H1 (cell line): ENCODE measurements around the gene PPP2R5B. TPM values are rescaled to one million over a fixed set of nuclear protein-coding genes. Genes with fewer than 3 reads are reported as not detected.

Source experiments
- CTCF ChIA-PET: fragments of 300-600 bp; sonication (Branson Sonifier 250); formaldehyde crosslinking; loops from one replicate; lab custom pipeline; 2021; ENCODE audit not compliant: partially characterized antibody; lab: Charles Lee
- POLR2A ChIA-PET: fragments of 300-600 bp; sonication (Branson Sonifier 250); formaldehyde crosslinking; loops from one replicate; lab custom pipeline; 2021; ENCODE audit warnings: inconsistent platforms; ENCODE audit not compliant: partially characterized antibody; lab: Charles Lee
- DNase-seq, 2 experiments: peaks; one replicate each; pipeline versions ENCODE4 v3.0.0 to v3.0.0-alpha.2; 2010 to 2022; ENCODE audit warnings: low spot score in 2 of 2, low read depth in 1 of 2, mixed read lengths in 1 of 2
- FAIRE-seq: peaks from 2 replicates; lab custom pipeline; 2011; peaks lifted over from hg19 to GRCh38; lab: Jason Lieb, UNC
- H2AFZ ChIP-seq: 2 replicates; pipeline ENCODE4 v1.8.1; 2012; ENCODE audit warnings: low read length, inconsistent platforms
- H2AK5ac ChIP-seq: 2 replicates; pipeline ENCODE4 v1.6.1; 2013; ENCODE audit warnings: low read depth, low read length
- H2BK120ac ChIP-seq: replicated peaks from 2 replicates; pipeline ENCODE3; 2013; ENCODE audit warnings: low read depth, low read length, inconsistent platforms
- H2BK12ac ChIP-seq: 2 replicates; pipeline ENCODE4 v1.6.1; 2013; ENCODE audit warnings: low read depth, low read length
- H2BK15ac ChIP-seq: 2 replicates; pipeline ENCODE4 v1.6.1; 2013; ENCODE audit warnings: low read length
- H2BK20ac ChIP-seq: 2 replicates; pipeline ENCODE4 v1.6.1; 2013; ENCODE audit warnings: low read length
- H2BK5ac ChIP-seq: 2 replicates; pipeline ENCODE4 v1.6.1; 2013; ENCODE audit warnings: low read depth, low read length
- H3K14ac ChIP-seq: 2 replicates; pipeline ENCODE4 v1.6.1; 2013; ENCODE audit warnings: inconsistent platforms; ENCODE audit not compliant: insufficient read length
- H3K18ac ChIP-seq: 2 replicates; pipeline ENCODE4 v1.6.1; 2013; ENCODE audit warnings: low read length; ENCODE audit errors: extremely low read depth
- H3K23ac ChIP-seq: 2 replicates; pipeline ENCODE4 v1.6.1; 2013; ENCODE audit warnings: inconsistent platforms; ENCODE audit not compliant: insufficient read length
- H3K23me2 ChIP-seq: 2 replicates; pipeline ENCODE4 v1.6.1; 2013; ENCODE audit warnings: low read depth, low read length
- H3K27ac ChIP-seq: 2 replicates; pipeline ENCODE4 v1.6.1; 2011; ENCODE audit warnings: low read depth, low read length, inconsistent platforms
- H3K27me3 ChIP-seq, 4 experiments: replicated peaks in 1 of 4; 1 replicate in 1 of 4; 2 replicates in 3 of 4; pipeline versions ENCODE4 v1.6.1 to v1.8.1; 2011 to 2013; ENCODE audit warnings: low read length in 3 of 4, mild to moderate bottlenecking in 3 of 4, inconsistent platforms in 2 of 4, mixed read lengths in 2 of 4, moderate library complexity in 1 of 4; ENCODE audit not compliant: control insufficient read depth in 3 of 4, insufficient read depth in 3 of 4; ENCODE audit errors: extremely low read depth in 1 of 4
- H3K36me3 ChIP-seq, 4 experiments: 2 replicates each; pipeline versions ENCODE4 v1.6.1 to v1.8.1; 2011 to 2013; ENCODE audit warnings: mild to moderate bottlenecking in 4 of 4, low read length in 3 of 4, moderate library complexity in 2 of 4, control low read depth in 1 of 4, inconsistent platforms in 1 of 4; ENCODE audit not compliant: insufficient read depth in 4 of 4, control insufficient read depth in 2 of 4
- H3K4ac ChIP-seq: replicated peaks from 2 replicates; pipeline ENCODE3; 2013; ENCODE audit warnings: low read length, low read depth, mixed read lengths, inconsistent platforms; ENCODE audit not compliant: insufficient read length
- H3K4me1 ChIP-seq, 4 experiments: replicated peaks in 1 of 4; 1 replicate in 1 of 4; 2 replicates in 3 of 4; pipeline versions ENCODE4 v1.6.1 to v1.8.1; 2011 to 2013; ENCODE audit warnings: low read length in 3 of 4, inconsistent platforms in 2 of 4, mixed read lengths in 1 of 4; ENCODE audit not compliant: insufficient read depth in 4 of 4, control insufficient read depth in 3 of 4
- H3K4me2 ChIP-seq, 2 experiments: 2 replicates each; pipeline versions ENCODE4 v1.6.1 to v1.8.1; 2011 to 2013; ENCODE audit warnings: low read depth in 2 of 2, low read length in 2 of 2, control low read depth in 1 of 2, inconsistent platforms in 1 of 2, mild to moderate bottlenecking in 1 of 2; ENCODE audit not compliant: insufficient read depth in 1 of 2
- H3K4me3 ChIP-seq, 4 experiments: fragments of 200-600, 300-600 bp in 1 of 4; sonication (generic), shearing (Covaris generic), sonication (Bioruptor Twin) in 1 of 4; 2 replicates each; pipeline versions ENCODE4 v1.5.1 to v1.8.1; 2011 to 2016; ENCODE audit warnings: low read length in 4 of 4, low read depth in 3 of 4, control low read depth in 2 of 4, inconsistent platforms in 2 of 4, mild to moderate bottlenecking in 2 of 4, mixed read lengths in 1 of 4, moderate library complexity in 1 of 4; ENCODE audit not compliant: insufficient read depth in 2 of 4; ENCODE audit errors: extremely low read depth in 1 of 4
- H3K56ac ChIP-seq: replicated peaks from 2 replicates; pipeline ENCODE3; 2013; ENCODE audit warnings: low read depth, mild to moderate bottlenecking, mixed read lengths, low read length, inconsistent platforms; ENCODE audit not compliant: insufficient read length
- H3K79me1 ChIP-seq: 2 replicates; pipeline ENCODE4 v1.6.1; 2013; ENCODE audit warnings: low read depth, low read length, control low read depth
- H3K79me2 ChIP-seq, 2 experiments: 2 replicates each; pipeline versions ENCODE4 v1.6.1 to v1.8.1; 2012 to 2013; ENCODE audit warnings: low read length in 2 of 2, mild to moderate bottlenecking in 2 of 2, inconsistent platforms in 1 of 2; ENCODE audit not compliant: insufficient read depth in 2 of 2, control insufficient read depth in 1 of 2
- H3K9ac ChIP-seq, 4 experiments: replicated peaks in 1 of 4; 1 replicate in 1 of 4; 2 replicates in 3 of 4; pipeline versions ENCODE4 v1.6.1 to v1.8.1; 2011 to 2013; ENCODE audit warnings: low read depth in 3 of 4, low read length in 3 of 4, control low read depth in 2 of 4, mild to moderate bottlenecking in 2 of 4, moderate library complexity in 2 of 4, inconsistent platforms in 1 of 4; ENCODE audit errors: extremely low read depth in 1 of 4
- H3K9me3 ChIP-seq, 2 experiments: 2 replicates each; pipeline versions ENCODE4 v1.6.1 to v1.8.1; 2012 to 2013; ENCODE audit warnings: mild to moderate bottlenecking in 2 of 2, moderate library complexity in 2 of 2, control low read depth in 1 of 2, inconsistent platforms in 1 of 2, low read depth in 1 of 2, low read length in 1 of 2, mixed read lengths in 1 of 2; ENCODE audit not compliant: insufficient read depth in 2 of 2
- H4K20me1 ChIP-seq, 2 experiments: replicated peaks in 1 of 2; 2 replicates each; pipeline versions ENCODE3 to v1.8.1; 2011 to 2013; ENCODE audit warnings: inconsistent platforms in 2 of 2, low read length in 2 of 2, mild to moderate bottlenecking in 1 of 2; ENCODE audit not compliant: insufficient read depth in 2 of 2, control insufficient read depth in 1 of 2
- H4K5ac ChIP-seq: 2 replicates; pipeline ENCODE4 v1.6.1; 2013; ENCODE audit warnings: low read length, low read depth, mixed read lengths, inconsistent platforms; ENCODE audit not compliant: insufficient read length
- H4K8ac ChIP-seq: 2 replicates; pipeline ENCODE4 v1.8.0; 2013; ENCODE audit warnings: mild to moderate bottlenecking, moderate library complexity, low read length, inconsistent platforms; ENCODE audit not compliant: insufficient read depth; ENCODE audit errors: extremely low read depth
- H4K91ac ChIP-seq: replicated peaks from 2 replicates; pipeline ENCODE3; 2013; ENCODE audit warnings: low read length, mixed read lengths, inconsistent platforms; ENCODE audit not compliant: insufficient read length
- ASH2L ChIP-seq: fragments of 200-600, 300-600 bp; sonication (generic); IDR thresholded peaks from one replicate; pipeline ENCODE4 v1.7.1; 2017; ENCODE audit warnings: low read length
- BRCA1 ChIP-seq: IDR thresholded peaks from 2 replicates; pipeline ENCODE4 v1.6.1; 2012; ENCODE audit warnings: low read depth, low read length, improper control_type of control experiment
- EGR1 ChIP-seq: IDR thresholded peaks from 2 replicates; pipeline ENCODE4 v1.6.1; 2011; ENCODE audit warnings: low read depth, low read length, borderline replicate concordance
- GABPA ChIP-seq: IDR thresholded peaks from 2 replicates; pipeline ENCODE4 v1.6.1; 2011; ENCODE audit warnings: mild to moderate bottlenecking, low read length, moderate library complexity, borderline replicate concordance; ENCODE audit not compliant: insufficient read depth
- HDAC2 ChIP-seq, 2 experiments: fragments of 300-600 bp in 1 of 2; sonication (generic) in 1 of 2; IDR thresholded peaks; 2 replicates each; pipeline ENCODE4 v1.6.1; 2011 to 2012; ENCODE audit warnings: low read depth in 2 of 2, low read length in 2 of 2, mild to moderate bottlenecking in 2 of 2, moderate library complexity in 2 of 2, borderline replicate concordance in 1 of 2, inconsistent platforms in 1 of 2
- HDAC6 ChIP-seq: IDR thresholded peaks from one replicate; pipeline ENCODE4 v1.7.1; 2012; ENCODE audit warnings: low read depth, mild to moderate bottlenecking, inconsistent platforms, low read length, moderate library complexity
- JUN ChIP-seq: IDR thresholded peaks from 2 replicates; pipeline ENCODE4 v1.6.1; 2011; ENCODE audit warnings: low read depth, mild to moderate bottlenecking, improper control_type of control experiment, low read length
- RAD21 ChIP-seq, 2 experiments: IDR thresholded peaks in 1 of 2; conservative IDR thresholded peaks in 1 of 2; 2 replicates each; pipeline ENCODE4 v1.6.1; 2011; ENCODE audit warnings: low read depth in 2 of 2, low read length in 2 of 2, improper control_type of control experiment in 1 of 2, inconsistent platforms in 1 of 2, mild to moderate bottlenecking in 1 of 2, moderate library complexity in 1 of 2
- RBBP5 ChIP-seq: IDR thresholded peaks from 2 replicates; pipeline ENCODE4 v1.7.1; 2012; ENCODE audit warnings: low read depth, mild to moderate bottlenecking, inconsistent platforms, low read length, moderate library complexity, borderline replicate concordance
- RXRA ChIP-seq: IDR thresholded peaks from 2 replicates; pipeline ENCODE4 v1.6.1; 2011; ENCODE audit warnings: low read depth, mild to moderate bottlenecking, low read length, moderate library complexity; ENCODE audit not compliant: insufficient read depth
- SAP30 ChIP-seq: fragments of 300-600 bp; sonication (generic); IDR thresholded peaks from 2 replicates; pipeline ENCODE4 v1.7.1; 2012; ENCODE audit warnings: low read length, moderate library complexity, mild to moderate bottlenecking, inconsistent platforms; ENCODE audit not compliant: insufficient read depth, insufficient replicate concordance
- SUZ12 ChIP-seq: fragments of 200-600 bp; sonication (generic); IDR thresholded peaks from 2 replicates; pipeline ENCODE4 v1.6.1; 2012; ENCODE audit warnings: mild to moderate bottlenecking, inconsistent platforms, low read length, moderate library complexity, mixed read lengths
- TAF7 ChIP-seq: optimal IDR thresholded peaks from 2 replicates; pipeline ENCODE3; 2011; ENCODE audit warnings: low read depth, mild to moderate bottlenecking, inconsistent platforms, low read length, moderate library complexity, borderline replicate concordance
- WGBS, 2 experiments: shearing (Covaris generic) in 1 of 2; methylation state at CpG; one replicate each; pipeline versions ENCODE4 v1.1.6 to v1.1.7; 2013 to 2015; ENCODE audit warnings: low lambda C conversion rate in 2 of 2, mixed read lengths in 2 of 2, inconsistent platforms in 1 of 2, low coverage in 1 of 2, missing lambda C conversion rate in 1 of 2; ENCODE audit not compliant: insufficient replicate concordance in 2 of 2, insufficient coverage in 1 of 2, insufficient read length in 1 of 2; ENCODE audit errors: extremely low coverage in 1 of 2, missing lambda C conversion rate in 1 of 2; 5-methylcytosine and 5-hydroxymethylcytosine counted together
- polyA plus RNA-seq, 7 experiments: library from polyadenylated mRNA; depleted of rRNA in 3 of 7; stranded (reverse) in 5 of 7; unstranded in 2 of 7; fragments of >200 nt in 5 of 7; fragments of 200-250 nt in 2 of 7; gene quantifications; 1 replicate in 5 of 7; 2 replicates in 1 of 7; 4 replicates in 1 of 7; pipeline versions ENCODE4 v1.2.1 to v1.2.3, GENCODE V29; 2011 to 2013; ENCODE audit warnings: missing spikeins in 2 of 7, mixed read lengths in 2 of 7
- total RNA-seq: library from RNA; stranded (reverse); fragmentation: NEBNext Ultra II Directional; extraction: Animal tissue kit (Norgen Biotek cat#: 25700); gene quantifications from 2 replicates; pipeline ENCODE4 v1.2.1, GENCODE V29; 2021

Gene PPP2R5B
- total and polyA plus RNA-seq, 2 of the 8 experiments (the other 6 are each of a cell fraction or from before 2014, with no cell fraction given): 4.9 to 5.1 TPM

DNA sequence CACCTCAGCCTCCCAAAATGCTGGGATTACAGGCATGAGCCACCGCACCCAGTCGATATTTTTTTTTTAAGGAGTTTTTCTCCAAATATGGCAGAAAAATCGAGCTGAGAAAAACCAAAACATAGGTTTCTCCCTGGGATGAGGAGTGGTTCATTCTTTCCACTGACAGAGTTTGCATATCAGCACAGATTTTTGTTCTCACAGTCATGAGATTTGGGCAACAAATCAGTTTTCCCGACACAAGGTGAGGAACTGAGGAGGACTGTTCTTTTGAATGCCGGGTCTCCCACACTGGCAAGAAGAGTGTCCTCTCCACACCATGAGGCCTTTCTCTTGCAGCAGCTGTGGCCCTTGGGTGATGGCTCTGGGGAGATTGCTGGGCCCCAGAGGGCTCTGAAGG, 42.2 kb upstream of the PPP2R5B start:
- Histone ChIP-seq H4K5ac (no peak overlapping the region), H2BK120ac (no peak overlapping the region), H2BK15ac (no peak overlapping the region), H3K18ac (no peak overlapping the region), H2AFZ (no peak overlapping the region), H2BK12ac (no peak overlapping the region), H3K4ac (no peak overlapping the region), H3K79me1 (no peaks in the 10 kb centered on the region), H3K4me1 (peaks cover 0 to 15% (median 5%) of the 10 kb centered on the region in 4 experiments; a peak in 6 of 7 replicates), H2AK5ac (no peak overlapping the region), H3K36me3 (no peaks in the 10 kb centered on the region), H2BK5ac (no peak overlapping the region), H3K14ac (no peak overlapping the region), H3K79me2 (no peaks in the 10 kb centered on the region), H3K23me2 (peaks cover 16% of the 10 kb centered on the region), H3K56ac (no peak overlapping the region), H3K4me3 (no peak overlapping the region), H3K23ac (no peak overlapping the region), H4K8ac (no peak overlapping the region), H4K20me1 (no peaks in the 10 kb centered on the region), H3K9ac (no peak overlapping the region), H3K27ac (no peak overlapping the region), H3K9me3 (no peaks in the 10 kb centered on the region), H3K27me3 (peaks cover 0 to 4% (median 2%) of the 10 kb centered on the region in 4 experiments; a peak in 3 of 7 replicates), H4K91ac (no peak overlapping the region), H3K4me2 (no peak overlapping the region), H2BK20ac (no peak overlapping the region)
- FAIRE-seq: no peak
- DNase-seq: no peak
- 93% methylated on average over 5 of the region's 5 CpGs; no CpG with 5 or more reads in 1 of the 2 experiments for WGBS, 2 experiments
- ChIA-PET CTCF (interaction anchor here (1.4 to 32.2 kb wide), 3 partner anchors 10 to 168 kb away, joined by 3 to 1058 read pairs (median 118); partner anchors contain the start of gene CDC42BPG), POLR2A (interaction anchor here (24.6 kb wide), 1 partner anchor 24 kb away, joined by 408 read pairs; no protein-coding TSS in a partner anchor)
- no peak for TF ChIP-seq BRCA1
- no peak for TF ChIP-seq HDAC6
- no peak for TF ChIP-seq RXRA
- no peak for TF ChIP-seq RBBP5
- no peak for TF ChIP-seq GABPA
- TF ChIP-seq ASH2L: no peak
- TF ChIP-seq JUN: no peak
- no peak for TF ChIP-seq TAF7
- no peak for TF ChIP-seq RAD21 (IDR thresholded peaks at IDR 0.05 in 1 of 2, conservative IDR thresholded peaks at IDR 0.05 in 1 of 2; ENCODE audit: low read depth in 2 of 2, low read length in 2 of 2)
- TF ChIP-seq SUZ12: no peak
- no peak for TF ChIP-seq SAP30
- no peak for TF ChIP-seq EGR1
- TF ChIP-seq HDAC2 (IDR thresholded peaks at IDR 0.05; ENCODE audit: borderline replicate concordance in 1 of 2, low read depth in 2 of 2, low read length in 2 of 2): no peak
